ENCODE data around the gene FANCC.

GRCh38 chr9:95071925-95072324 is 245.6 kb downstream of the FANCC start:
- no peak for TF ChIP-seq CTCF (IDR thresholded peaks at IDR 0.05)
- no peak for TF ChIP-seq POLR2A (IDR thresholded peaks at IDR 0.05)
